Chondrocyte (in vitro differentiated cells): Measurements from ENCODE around the gene MED26. TPM values are rescaled to one million over a fixed set of nuclear protein-coding genes. Genes with fewer than 3 reads are reported as not detected.

Experiments
- DNase-seq: peaks from one replicate; pipeline ENCODE4 v3.0.0; 2021; ENCODE audit warnings: mixed read lengths, low spot score
- H3K27ac Mint-ChIP-seq: one replicate; pipeline ENCODE4 v1.8.0; 2021; ENCODE audit warnings: mild to moderate bottlenecking, moderate library complexity, mixed read lengths; ENCODE audit not compliant: unreplicated experiment
- H3K27me3 Mint-ChIP-seq: 2 replicates; pipeline ENCODE4 v1.8.0; 2021; ENCODE audit warnings: low read depth, mixed read lengths
- H3K36me3 Mint-ChIP-seq: 2 replicates; pipeline ENCODE4 v1.8.0; 2021; ENCODE audit warnings: low read depth, mixed read lengths
- H3K4me1 Mint-ChIP-seq: 2 replicates; pipeline ENCODE4 v1.8.0; 2021; ENCODE audit warnings: low read depth, mild to moderate bottlenecking, mixed read lengths
- H3K4me3 Mint-ChIP-seq: one replicate; pipeline ENCODE4 v1.8.0; 2021; ENCODE audit warnings: mild to moderate bottlenecking, moderate library complexity, mixed read lengths; ENCODE audit not compliant: unreplicated experiment
- H3K9me3 Mint-ChIP-seq: 2 replicates; pipeline ENCODE4 v1.8.0; 2021; ENCODE audit warnings: low read depth, mixed read lengths
- total RNA-seq: library from RNA; stranded (reverse); gene quantifications from 3 replicates; pipeline ENCODE4 v1.2.1, GENCODE V29; 2021
- TF ChIP-seq, protein P1 (sequence below): fragments of 200-600 bp; sonication (generic); IDR thresholded peaks from 2 replicates; pipeline ENCODE4 v1.5.0; 2021; ENCODE audit warnings: antibody characterized with exemption, mild to moderate bottlenecking, moderate library complexity

The MED26 gene
- total RNA-seq, 1 donor from 2014 or later, result 8.7 TPM

GRCh38 chr19:16527334-16527935 lies 100.6 kb downstream of the MED26 start:
- no peaks in the 10 kb centered on the region for H3K4me1 Mint-ChIP-seq
- no peaks in the 10 kb centered on the region for H3K27me3 Mint-ChIP-seq
- no peak overlapping the region for H3K27ac Mint-ChIP-seq
- no peak for DNase-seq
- TF ChIP-seq, protein P1, sequence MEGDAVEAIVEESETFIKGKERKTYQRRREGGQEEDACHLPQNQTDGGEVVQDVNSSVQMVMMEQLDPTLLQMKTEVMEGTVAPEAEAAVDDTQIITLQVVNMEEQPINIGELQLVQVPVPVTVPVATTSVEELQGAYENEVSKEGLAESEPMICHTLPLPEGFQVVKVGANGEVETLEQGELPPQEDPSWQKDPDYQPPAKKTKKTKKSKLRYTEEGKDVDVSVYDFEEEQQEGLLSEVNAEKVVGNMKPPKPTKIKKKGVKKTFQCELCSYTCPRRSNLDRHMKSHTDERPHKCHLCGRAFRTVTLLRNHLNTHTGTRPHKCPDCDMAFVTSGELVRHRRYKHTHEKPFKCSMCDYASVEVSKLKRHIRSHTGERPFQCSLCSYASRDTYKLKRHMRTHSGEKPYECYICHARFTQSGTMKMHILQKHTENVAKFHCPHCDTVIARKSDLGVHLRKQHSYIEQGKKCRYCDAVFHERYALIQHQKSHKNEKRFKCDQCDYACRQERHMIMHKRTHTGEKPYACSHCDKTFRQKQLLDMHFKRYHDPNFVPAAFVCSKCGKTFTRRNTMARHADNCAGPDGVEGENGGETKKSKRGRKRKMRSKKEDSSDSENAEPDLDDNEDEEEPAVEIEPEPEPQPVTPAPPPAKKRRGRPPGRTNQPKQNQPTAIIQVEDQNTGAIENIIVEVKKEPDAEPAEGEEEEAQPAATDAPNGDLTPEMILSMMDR, result no peak
- H3K9me3 Mint-ChIP-seq, result no peaks in the 10 kb centered on the region
- peaks cover 24% of the 10 kb centered on the region for H3K36me3 Mint-ChIP-seq
- no peak overlapping the region for H3K4me3 Mint-ChIP-seq

- no peaks in the 10 kb centered on the region for H3K4me1 Mint-ChIP-seq
- TF ChIP-seq, protein P1, result no peak
- H3K9me3 Mint-ChIP-seq, result no peaks in the 10 kb centered on the region
- DNase-seq, result no peak
- H3K4me3 Mint-ChIP-seq, result no peak overlapping the region
- H3K27ac Mint-ChIP-seq, result no peak overlapping the region
- H3K27me3 Mint-ChIP-seq, result no peaks in the 10 kb centered on the region
- peaks cover 16% of the 10 kb centered on the region for H3K36me3 Mint-ChIP-seq
Observed at GRCh38 chr19:16525751-16526481, 102.1 kb downstream of the MED26 start.

DNA sequence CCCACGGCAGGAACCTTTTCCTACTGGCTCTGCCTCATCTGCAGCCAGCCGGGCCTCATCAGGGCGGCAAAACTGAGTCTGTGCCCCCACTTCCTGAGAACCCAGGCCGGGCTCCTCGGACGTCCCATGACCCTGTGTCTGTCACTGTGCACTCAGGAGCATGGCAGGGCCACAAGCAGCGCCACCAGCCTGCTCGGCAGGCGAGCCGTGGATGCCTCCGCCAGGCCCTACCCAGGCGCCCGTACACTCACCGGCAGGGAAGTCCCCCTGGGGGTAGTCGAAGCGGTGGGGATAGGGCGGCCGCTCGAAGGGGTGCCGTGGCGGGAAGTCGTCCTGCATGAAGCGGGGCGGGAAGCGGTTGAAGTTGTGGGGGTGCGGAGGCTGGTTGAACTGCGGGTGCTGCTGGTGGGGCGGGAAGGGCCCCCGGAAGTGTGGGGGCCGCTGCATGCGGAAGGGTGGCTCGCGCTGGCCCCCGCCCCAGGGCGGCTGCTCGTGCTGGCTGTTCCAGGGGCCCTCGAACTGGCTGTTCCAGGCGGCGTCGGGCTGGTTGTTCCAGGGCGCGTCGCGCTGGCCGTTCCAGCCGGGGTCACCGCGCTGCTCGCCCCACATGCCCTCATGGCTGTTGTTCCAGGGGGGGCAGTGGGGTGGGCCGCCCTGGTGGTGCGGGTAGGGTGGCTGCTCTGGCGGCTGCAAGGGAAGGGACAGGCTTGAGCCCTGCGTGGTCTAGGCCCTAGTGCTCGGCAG lies 102.8 kb downstream of the MED26 start:
- H3K36me3 Mint-ChIP-seq, result peaks cover 19% of the 10 kb centered on the region
- TF ChIP-seq, protein P1, result no peak
- no peaks in the 10 kb centered on the region for H3K27me3 Mint-ChIP-seq
- peak; percentile 94 for DNase-seq
- H3K9me3 Mint-ChIP-seq, result no peaks in the 10 kb centered on the region
- H3K4me3 Mint-ChIP-seq, result no peak overlapping the region
- no peak overlapping the region for H3K27ac Mint-ChIP-seq
- no peaks in the 10 kb centered on the region for H3K4me1 Mint-ChIP-seq

Other genes starting within 250 kb of the MED26 start
- gene EPS15L1, start 156.2 kb downstream of the MED26 start, total RNA-seq, result 34.4 to 36.5 TPM (median 36.1 TPM) in 3 replicates
- not detected in 3 replicates for gene CALR3, start 132.0 kb downstream of the MED26 start, total RNA-seq
- 3.1 to 5.8 TPM (median 3.2 TPM) in 3 replicates for gene C19orf44, start 131.8 kb downstream of the MED26 start, total RNA-seq
- 30.1 to 35.2 TPM (median 32.6 TPM) in 3 replicates for gene CHERP, start 85.8 kb downstream of the MED26 start, total RNA-seq
- 68.1 to 70.0 TPM (median 69.2 TPM) in 3 replicates for gene SLC35E1, start 55.8 kb downstream of the MED26 start, total RNA-seq
- gene SMIM7, start 31.9 kb upstream of the MED26 start, total RNA-seq, result 42.5 to 52.0 TPM (median 47.7 TPM) in 3 replicates
- 3.1 to 3.7 TPM (median 3.7 TPM) in 3 replicates for gene TMEM38A, start 32.9 kb upstream of the MED26 start, total RNA-seq
- not detected in 3 replicates for gene NWD1, start 91.6 kb upstream of the MED26 start, total RNA-seq
- gene SIN3B, start 201.2 kb upstream of the MED26 start, total RNA-seq, result 59.2 to 62.2 TPM (median 59.7 TPM) in 3 replicates